Endothelial cell of hepatic sinusoid (primary cell): Measurements from ENCODE around the gene MACF1.
"Not testable (repeated sequence)": the region's sequence is repeated elsewhere in the genome, so short reads cannot be mapped to it uniquely, and the experiment has no call there.

Source experiments
- in situ Hi-C: cut with HindIII; loops from 2 replicates; pipeline ENCODE4 v1.10.0; 2017; ENCODE audit warnings: low sequenced_read_pairs

The MACF1 gene

DNA sequence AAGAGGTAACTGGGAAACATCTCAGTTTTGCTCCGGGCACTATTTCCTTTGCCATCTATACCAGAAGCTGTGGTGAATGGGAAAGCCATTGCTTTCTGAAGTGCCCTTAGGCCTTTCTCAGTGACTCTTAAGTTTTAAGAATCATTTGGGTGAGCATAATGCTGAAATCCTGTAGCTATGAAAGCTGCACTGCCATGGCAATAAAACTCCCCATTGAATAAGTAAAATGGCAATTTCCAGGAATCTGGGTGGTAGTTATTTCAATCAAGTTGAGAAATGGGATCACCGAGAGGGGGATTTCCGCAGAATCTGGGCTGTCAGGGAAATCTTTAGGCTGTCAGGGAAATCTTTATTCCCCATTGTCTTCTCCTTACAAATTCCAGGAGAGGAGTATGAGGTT, 26.8 kb upstream of the MACF1 start:
- in situ Hi-C loops: no loop called here

DNA sequence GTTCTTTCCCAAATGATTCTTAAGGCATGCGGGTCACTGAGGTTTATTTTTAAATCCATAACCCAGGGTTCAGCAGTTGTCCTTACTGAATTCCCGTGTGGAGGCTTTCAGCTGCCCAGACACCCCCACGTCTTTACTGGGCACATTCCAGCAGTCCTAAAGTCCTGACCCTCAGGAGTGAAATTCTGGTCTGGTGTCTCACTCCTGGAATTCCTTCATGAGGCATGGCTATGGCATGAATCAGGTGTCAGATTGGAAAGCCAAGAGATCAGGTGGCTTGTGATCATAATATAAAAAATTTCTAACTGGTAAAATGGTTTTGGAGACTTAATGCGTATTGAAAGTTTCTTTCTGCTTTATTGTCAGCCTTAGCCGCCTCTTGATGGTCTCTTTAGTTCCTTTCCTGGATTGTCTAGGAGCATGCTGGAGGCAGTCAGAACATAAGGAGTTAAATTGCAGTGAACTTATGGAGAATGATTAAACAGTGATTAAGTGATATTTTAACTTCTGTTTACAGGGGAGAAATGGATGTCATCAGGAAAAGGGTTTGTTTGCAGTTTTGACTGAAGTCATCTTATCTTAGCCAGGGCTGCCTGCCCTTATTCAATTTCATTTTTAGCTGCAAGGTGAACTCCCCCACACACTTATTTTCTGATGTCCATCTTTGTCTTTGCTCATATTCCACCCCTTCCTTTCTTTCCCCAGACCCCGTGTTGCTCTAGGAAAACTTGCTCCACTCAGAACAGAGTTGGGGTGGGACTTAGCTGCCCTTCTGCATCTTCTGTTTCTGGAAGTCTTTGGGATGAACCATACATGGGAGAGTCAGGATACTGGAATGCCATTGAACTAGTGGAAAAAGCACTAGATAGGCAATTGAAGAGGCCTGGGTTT, 25.7 kb upstream of the MACF1 start:
- in situ Hi-C loops: no loop called here

DNA sequence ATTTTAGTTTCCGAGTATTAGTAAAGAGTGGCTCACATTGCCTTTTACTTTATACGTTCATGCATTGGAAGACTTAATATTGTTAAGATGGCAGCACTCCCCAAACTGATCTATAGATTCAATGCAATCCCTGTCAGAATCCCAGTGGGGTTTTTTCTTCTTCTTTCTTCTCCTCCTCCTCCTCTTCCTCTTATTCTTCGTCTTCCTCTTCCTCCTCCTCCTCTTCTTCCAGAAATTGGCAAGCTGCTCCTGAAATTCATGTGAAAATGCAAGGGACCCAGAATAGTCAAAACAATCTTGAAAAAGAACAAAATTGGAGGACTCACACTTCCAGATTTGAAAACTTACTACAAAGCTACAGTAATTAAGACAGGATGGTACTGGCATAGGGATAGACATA, 23.2 kb upstream of the MACF1 start:
- in situ Hi-C loops: no loop called here

DNA sequence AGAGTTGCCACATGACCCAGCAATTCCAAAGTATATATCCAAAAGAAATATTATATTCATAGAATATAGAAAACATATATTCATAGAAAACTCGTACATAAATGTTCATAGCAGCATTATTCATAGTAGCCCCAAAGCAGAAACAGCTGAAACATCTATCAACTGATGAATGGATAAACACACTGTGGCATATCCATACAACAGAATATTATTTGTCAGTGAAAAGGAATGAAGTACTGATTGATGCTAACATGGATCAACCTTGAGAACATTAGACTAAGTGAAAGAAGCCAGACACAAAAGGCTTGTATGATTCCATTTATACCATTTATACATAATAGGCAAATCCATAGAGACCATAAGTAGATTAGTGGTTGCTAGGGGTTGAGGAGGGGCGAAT, 21.7 kb upstream of the MACF1 start:
- in situ Hi-C loops: no loop called here

DNA sequence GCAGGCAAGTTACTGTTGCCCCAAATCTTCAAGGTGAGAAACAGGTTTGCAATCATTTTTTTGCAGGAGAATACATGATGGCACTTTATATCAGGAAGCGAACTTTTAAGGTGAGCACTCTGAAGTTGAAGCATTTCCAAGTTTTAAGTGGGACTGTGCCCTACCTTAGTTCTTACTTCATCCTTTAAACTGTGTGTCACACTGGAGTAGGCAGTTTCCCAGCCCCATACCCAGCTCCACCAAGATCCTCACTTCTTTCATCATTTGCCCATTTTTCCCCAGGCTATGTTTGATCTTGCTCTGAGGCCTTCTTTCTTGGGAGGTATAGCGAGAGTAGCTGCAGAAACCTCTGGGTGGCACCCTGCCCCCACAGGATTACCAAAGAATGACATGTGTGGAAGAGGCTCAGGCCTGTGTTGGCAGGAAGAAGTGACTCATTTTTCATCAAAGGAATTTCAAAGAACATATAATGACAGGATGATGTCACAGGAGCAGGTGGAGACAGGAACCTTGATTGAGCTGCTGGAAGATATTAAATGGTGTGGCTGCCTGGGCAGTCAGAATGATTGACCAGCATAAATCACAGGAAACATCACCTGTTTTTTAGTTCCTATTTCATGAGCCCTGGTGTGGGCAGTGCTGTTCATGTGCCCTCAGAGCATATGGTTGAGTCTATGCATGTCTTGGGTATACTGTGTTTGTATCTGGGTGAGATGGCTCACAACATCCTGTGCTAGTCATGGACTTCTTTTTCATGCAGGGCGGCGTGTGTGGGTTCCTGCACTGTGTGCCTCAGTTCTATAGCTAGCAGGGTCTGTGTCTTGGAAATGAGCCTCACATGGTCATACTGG, 20.8 kb upstream of the MACF1 start:
- in situ Hi-C loops: no loop called here

DNA sequence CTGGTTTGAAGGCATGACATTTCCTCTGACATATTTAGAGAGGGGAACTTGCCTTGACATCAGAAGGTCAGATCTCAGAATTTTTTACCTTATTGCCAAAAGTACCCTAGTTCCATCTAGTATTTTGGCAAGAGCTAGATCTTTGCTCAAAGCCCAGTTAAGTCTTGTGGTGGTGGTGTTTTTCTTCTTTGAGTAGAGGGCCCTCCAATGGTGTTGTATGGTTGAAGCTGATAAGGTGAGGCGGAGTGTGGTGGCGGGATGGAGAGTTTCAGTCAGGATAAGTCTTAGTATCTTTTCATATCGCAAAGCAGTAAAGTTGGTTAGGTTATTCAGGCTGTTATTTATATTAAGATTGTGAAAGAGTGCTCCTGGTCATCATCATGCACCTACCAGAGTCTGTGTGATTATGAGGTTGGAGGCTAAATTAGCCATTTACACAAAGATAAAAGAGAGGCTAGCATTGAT, 20.1 kb upstream of the MACF1 start:
- in situ Hi-C loops: no loop called here

DNA sequence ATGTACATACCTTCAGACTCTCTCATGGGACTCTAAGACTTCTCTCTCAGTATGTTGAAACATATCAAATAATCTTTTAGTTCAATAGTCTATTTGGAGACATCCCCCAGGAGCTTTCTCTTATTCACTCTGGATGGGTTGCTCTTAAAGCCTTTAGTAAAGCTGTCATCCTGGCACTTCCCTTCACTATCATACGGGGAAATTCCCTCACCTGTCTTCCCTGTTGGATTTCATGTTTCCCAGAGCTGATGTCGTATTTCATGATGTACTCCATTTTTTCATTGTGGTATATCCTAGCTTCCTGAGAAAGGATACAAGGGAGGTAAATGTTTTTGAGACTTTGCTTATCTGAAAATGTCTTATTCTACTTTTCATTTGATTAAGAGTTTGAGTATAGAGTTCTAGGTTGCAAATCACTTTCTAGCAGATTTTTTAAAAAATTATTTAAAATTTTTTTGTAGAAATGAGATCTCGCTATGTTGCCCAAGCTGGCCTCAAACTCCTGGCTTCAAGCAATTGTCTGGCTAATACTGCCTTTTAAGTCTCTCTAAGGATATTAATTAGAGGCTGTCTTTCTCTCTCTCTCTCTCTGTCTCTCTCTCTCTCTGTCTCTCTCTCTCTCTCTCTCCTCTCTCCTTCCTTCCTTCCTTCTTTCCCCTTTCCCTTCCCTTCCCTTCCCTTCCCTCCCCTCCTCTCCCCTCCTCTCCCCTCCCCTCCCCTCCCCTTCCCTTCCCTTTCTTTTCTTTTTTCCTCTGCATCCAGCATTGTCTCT, 17.0 kb upstream of the MACF1 start:
- in situ Hi-C loops: no loop called here

DNA sequence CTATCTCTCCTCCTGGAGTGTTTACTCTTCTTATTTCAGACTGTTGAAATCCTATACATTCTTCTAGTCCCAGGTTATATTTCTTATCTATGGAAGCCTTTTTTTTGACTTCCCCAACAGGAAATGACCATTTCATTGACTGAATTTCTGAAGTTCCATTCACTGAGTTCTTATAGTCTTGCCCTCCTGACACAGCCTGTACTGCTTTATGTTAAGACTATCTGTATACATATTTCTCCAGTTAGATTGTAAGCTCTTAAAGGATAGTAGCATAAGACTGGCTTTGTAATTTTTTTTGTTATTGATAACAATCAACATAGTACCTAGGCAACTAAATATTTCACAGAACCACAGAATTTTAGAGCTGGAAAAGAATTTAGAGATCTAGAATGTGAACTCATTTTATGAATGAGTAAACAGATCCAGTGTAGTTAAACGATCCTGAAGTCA, 14.9 kb upstream of the MACF1 start:
- in situ Hi-C loops: no loop called here

DNA sequence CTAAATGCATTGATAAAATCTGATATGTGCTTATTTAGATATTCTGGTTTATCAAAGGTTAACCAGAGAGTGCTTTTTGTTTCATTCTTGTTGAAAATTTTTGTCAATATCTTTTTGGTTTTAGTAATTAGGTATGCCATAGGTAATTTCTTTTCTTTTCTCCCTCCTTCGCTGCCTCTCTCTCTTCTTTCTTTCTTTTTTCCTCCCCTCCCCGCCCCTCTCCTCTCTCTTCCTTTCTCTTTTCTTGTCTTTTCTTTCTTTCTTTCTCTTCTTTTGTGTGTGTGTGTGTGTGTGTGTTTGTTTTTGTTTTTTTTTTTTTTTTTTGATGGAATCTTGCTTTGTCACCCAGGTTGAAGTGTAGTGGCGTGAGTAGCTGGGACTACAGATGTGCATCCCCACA, 14.4 kb upstream of the MACF1 start:
- in situ Hi-C loops: no loop called here

DNA sequence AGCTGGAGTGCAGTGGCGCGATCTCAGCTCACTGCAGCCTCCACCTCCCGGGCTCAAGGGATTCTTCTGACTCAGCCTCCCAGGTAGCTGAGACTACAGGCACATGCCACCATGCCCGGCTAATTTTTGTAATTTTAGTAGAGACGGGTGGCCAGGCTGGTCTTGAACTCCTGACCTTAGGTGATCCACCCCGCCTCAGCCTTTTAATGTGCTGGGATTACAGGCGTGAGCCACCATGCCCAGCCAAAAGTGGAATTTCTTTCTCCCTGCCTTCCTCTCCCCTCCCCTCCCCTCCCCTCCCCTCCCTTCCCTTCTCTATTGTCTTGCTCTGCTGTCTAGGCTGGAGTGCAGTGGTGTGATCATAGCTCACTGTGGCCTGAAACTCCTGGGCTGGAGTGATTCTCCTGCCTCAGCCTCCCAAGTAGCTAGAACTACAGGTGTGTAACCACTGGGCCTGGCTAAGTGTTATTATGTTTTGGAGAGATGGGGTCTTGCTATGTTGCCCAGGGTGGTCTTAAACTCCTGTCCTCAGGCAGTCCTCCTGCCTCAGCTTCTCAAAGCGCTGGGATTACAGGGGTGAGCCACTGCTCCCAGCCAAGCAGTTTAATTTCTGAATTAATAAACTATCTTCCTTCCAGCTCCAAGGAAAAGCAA, 10.0 kb upstream of the MACF1 start:
- in situ Hi-C loops: no loop called here

DNA sequence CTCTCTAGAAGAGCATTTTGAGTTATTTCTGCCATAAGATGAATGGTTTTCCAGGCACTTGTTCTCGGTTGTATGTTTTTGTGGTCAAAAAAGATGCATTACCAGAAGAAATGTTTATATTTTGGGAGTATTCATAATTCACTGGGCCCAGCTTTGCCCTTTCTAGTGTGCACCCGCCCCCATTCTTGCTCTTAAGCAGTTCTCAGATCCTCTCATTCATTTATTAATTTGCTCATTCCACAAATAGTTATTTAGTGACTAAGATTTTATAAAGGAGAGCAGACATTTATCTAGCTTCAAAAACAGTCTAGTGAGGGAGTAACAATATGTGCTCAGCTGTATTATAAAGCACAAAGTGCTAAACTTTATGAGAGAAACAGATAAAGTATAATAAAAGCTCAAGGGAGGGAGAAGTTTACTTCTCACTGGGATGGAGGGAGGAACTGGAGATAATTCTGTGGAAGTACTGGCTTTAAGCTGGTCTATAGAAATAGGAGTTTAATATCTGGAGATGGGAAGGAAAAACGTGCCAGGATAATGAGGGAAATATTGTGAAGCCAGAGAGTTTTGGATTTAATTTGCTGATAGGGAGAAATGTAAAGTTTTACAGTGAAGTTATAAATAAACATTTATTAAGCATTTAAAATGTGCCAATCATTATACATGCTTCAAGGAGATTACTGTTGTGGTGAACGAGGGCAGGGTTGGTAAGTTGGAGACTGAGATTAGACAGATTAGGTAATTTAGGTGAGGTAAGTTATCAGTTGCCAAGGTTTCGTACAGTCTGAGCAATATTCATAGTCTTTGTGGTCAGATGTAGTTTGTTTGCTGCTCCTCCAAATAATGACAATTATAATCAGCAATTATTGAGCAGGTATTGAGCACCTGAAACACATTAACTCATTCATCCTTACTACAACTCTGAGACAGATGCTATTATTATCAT, 9.1 kb upstream of the MACF1 start:
- in situ Hi-C loops: no loop called here

DNA sequence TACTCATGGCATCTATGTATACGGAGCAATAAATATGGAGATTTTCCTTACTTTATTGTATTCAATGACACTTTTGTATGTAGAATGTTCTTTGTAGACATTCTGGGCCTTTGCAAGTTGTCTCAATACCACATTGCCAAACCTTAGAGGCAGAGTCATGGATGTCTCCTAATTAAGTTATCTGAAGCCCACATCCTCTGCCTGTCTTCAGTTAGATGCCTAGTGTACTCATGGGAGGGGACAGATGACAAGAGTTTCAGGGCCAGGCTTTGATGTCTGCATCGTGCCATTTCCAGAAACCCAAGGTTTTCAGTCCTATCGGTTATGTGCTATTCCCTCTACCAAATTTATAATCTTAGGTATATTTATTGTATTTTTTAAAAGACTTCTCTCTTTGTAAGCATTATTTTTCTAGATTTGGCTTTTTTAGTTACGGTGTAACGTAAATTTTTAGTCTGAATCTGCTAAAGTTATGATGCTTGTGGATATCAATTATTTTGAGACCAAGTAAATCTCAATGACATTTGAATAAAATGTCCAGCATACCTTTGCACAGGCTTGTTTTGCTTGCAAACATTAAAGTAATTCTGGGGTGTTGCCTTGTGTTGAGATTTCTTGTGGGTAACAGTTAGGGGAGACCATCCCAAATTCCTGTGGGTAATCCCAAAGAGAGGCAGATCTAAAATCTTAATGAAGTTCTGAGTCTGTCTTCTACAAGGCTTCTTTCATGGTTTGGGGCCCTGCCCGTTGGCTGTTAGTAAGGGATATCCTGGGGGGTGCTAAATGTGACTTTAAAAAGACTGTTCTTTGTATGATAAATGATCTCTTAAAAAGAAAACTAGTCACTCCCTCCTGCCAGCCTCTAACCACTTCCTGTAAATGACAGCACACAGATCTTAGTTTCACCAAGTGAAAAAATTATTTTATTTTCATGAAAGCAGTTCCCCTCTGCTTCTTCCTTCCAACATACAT, 8.0 kb upstream of the MACF1 start:
- in situ Hi-C loops: no loop called here

DNA sequence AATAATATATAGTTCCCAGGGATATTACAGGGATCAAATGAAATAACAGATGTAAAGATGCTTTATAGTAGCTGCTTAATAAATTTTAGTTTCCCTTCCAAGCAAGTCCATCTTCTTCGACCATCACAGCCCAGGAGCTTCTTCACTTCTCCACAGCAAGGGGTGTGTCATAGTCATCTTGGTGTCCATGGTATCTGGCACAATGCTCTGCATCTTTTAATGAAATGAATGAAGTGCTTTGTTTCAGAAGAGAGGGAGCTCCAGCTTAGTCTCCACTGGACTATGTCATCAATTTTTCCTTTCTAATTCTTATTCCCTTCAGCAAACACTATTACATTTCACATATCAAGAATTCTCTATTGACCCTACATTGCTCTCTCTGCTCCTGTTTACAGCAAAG, 4.9 kb upstream of the MACF1 start:
- in situ Hi-C loops: no loop called here

DNA sequence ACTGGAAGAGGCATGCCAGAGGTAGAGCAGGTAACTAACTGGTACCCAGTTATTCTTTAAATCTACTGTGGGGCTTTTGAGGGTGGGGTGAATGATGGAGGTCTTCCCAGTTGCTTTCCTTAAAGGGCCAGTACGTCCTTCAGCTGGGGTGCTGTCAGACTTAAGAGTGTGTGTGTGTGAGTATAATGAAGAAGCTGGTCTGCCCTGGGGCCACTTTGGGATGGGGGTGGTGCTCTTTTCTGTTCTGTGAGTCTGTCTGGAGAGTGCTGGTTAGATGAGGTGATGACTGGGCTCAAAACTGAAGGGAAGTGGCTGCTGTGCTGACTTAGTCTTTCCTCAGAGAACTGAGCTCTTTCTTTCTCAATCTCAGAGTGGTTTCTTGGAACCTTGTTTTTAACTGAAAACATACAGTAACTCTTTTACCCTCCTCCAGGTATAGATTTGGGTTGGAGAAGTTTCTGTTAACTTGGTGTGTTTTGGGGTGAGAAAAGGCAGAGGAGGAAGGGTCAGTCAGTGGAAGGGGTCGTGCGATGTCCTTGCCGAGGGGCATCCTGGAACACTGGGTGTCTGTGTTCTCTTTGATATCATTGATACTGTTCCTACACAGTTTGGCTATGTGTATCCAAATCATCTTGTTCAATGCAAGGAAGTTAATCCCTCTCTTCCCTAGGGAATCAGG, 746 bp downstream of the MACF1 start:
- in situ Hi-C loops: no loop called here

DNA sequence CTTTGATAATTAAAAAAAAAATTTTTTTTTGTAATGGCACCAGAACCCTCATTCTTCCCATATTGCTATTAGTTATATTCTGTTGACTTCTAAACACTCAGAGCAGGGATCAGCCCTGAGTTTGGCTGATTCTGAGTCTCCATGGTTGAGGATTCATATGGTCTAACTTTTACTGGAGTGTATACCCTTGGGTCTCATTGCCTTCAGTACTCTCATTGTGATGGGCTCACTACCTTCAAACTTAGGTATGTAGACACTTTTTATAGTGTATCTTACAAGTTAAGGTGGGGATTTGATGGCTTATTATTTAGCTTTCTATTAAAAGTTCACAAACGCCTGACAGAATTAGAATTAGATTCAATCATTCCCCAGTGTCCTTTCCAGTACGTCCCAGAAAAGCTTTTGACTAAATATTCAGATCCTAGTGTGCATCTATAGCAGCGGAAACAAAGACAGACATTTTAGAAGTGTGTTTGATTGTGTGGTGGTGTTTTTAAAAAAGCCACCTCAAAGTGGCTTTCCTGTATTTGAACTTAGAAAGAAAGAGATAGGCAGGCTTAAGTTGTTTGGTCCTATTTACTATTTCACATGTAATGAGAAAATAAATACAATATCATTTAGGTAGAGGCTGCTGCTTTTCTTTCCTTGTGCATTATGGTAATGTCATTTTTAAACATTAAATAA, 1.4 kb downstream of the MACF1 start:
- in situ Hi-C loops: no loop called here

DNA sequence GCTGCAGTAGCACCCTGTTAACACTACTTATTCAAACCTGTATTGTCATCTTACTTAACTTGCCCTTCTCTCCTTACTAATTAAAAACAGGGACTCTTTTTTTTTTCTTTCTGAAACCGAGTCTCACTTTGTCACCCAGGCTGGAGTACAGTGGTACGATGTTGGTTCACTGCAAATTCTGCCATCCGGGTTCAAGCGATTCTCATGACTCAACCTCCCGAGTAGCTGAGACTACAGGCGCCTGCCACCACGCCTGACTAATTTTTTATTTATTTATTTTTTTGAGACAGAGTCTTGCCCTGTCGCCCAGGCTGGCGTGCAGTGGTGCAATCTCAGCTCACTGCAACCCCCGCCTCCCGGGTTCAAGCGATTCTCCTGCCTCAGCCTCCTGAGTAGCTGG, 3.9 kb downstream of the MACF1 start:
- in situ Hi-C loops: not testable (repeated sequence)

DNA sequence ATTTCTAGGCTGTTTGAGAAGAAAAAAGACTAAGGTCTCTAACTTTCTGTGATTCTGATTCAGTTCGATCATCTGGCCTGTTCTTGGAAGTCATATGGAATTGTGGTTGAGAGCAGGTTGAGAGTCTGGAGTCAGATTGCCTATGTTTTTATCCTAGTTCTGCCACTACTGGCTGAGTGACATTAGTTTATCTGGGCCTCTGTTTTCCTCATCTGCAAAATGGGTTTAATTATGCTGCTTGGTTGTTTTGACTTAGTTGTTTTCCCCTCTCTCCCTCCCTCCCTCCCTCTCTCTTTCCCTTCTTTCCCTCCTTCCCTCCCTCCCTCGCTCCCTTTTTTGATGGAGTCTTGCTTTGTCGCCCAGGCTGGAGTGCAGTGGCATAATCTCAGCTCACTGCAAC, 6.2 kb downstream of the MACF1 start:
- in situ Hi-C loops: no loop called here
